ENCODE results near the gene CATSPERZ. TPM values are rescaled to one million over a fixed set of nuclear protein-coding genes. Genes with fewer than 3 reads are reported as not detected.
"Not testable (repeated sequence)": the region's sequence is repeated elsewhere in the genome, so short reads cannot be mapped to it uniquely, and the experiment has no call there.

Gene CATSPERZ
- total and polyA plus RNA-seq, 2 donors (not counting 3 experiments of a cell fraction or from before 2014, with no cell fraction given): 0.11 TPM; not detected in 1

DNA sequence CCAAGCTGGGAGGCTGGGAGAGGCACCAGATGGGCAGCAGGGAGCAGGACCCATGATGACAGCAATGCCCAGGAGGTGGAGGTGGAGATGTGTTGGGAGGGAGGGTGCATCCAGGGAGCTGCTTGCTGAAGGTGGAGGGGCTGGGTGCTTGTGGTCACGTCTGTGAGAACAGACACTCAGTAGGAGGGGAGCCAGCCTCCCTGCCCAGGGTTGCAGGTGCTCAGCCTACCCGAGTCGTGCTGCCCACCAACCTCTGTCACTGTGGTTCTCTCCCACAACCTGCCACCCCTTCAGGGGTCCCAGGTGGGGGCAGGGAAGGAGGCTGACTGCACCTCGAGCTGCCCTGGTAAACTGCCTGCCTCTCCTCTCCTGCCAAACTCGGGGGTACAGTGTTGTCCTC lies 23.2 kb downstream of the CATSPERZ start:
- FAIRE-seq (no peak), DNase-seq (ENCODE audit: low read depth, low spot score) (no peak)
- H3K36me3 ChIP-seq (ENCODE audit: control insufficient read depth in 2 of 2, extremely low read depth in 1 of 2, insufficient read depth in 2 of 2, low read length in 2 of 2): peaks cover 0 to 11% of the 10 kb centered on the region in 2 experiments
- no peaks in the 10 kb centered on the region for H4K20me1 ChIP-seq (replicated peaks; ENCODE audit: control insufficient read depth, extremely low read depth, insufficient read depth, low read length)
- no peaks in the 10 kb centered on the region for H3K9me3 ChIP-seq (replicated peaks; ENCODE audit: control insufficient read depth, insufficient read depth, low read length)
- H3K79me2 ChIP-seq (ENCODE audit: control insufficient read depth, insufficient read depth, low read length): peaks cover 2% of the 10 kb centered on the region
- H2AFZ ChIP-seq (ENCODE audit: low read depth, low read length): no peak overlapping the region
- peaks cover 6% of the 10 kb centered on the region for H3K4me1 ChIP-seq (ENCODE audit: control insufficient read depth, extremely low read depth, insufficient read depth, low read length)
- no peak overlapping the region for H3K27ac ChIP-seq (ENCODE audit: insufficient read depth, low read depth, low read length)
- CTCF ChIA-PET: interaction anchor here (2.9 to 3.4 kb wide), 2 partner anchors 9 to 19 kb away, joined by 14 to 19 read pairs; no protein-coding TSS in a partner anchor
- dilution Hi-C loops (cut with MboI; ENCODE audit: extremely low pct_ligation_motif_present, low sequenced_read_pairs) (no loop called here), intact Hi-C loops (cut with micrococcal nuclease) (no loop called here)
- H3K4me2 ChIP-seq (ENCODE audit: insufficient read depth, low read length): no peak overlapping the region
- POLR2A ChIA-PET: no interaction called here
- no peaks in the 10 kb centered on the region for H3K27me3 ChIP-seq (ENCODE audit: control insufficient read depth in 2 of 2, insufficient read depth in 2 of 2, low read length in 2 of 2)
- H3K9me1 ChIP-seq (replicated peaks; ENCODE audit: control insufficient read depth, extremely low read depth, insufficient read depth, low read length): no peaks in the 10 kb centered on the region
- no peak overlapping the region for H3K4me3 ChIP-seq (replicated peaks in 1 of 3; ENCODE audit: insufficient read depth in 1 of 3, low read depth in 1 of 3, low read length in 3 of 3)
- H3K9ac ChIP-seq (replicated peaks; ENCODE audit: extremely low read depth, insufficient read depth, low read length): no peak overlapping the region
- TF ChIP-seq MYC (IDR thresholded peaks at IDR 0.05; ENCODE audit: low read depth, low read length): no peak
- TF ChIP-seq JUN (IDR thresholded peaks at IDR 0.05; ENCODE audit: borderline replicate concordance, insufficient read depth, insufficient read length, low read depth): no peak
- TF ChIP-seq, protein P1, sequence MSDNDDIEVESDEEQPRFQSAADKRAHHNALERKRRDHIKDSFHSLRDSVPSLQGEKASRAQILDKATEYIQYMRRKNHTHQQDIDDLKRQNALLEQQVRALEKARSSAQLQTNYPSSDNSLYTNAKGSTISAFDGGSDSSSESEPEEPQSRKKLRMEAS (IDR thresholded peaks at IDR 0.05; ENCODE audit: insufficient read depth, insufficient read length): no peak
- TF ChIP-seq, protein P2, sequence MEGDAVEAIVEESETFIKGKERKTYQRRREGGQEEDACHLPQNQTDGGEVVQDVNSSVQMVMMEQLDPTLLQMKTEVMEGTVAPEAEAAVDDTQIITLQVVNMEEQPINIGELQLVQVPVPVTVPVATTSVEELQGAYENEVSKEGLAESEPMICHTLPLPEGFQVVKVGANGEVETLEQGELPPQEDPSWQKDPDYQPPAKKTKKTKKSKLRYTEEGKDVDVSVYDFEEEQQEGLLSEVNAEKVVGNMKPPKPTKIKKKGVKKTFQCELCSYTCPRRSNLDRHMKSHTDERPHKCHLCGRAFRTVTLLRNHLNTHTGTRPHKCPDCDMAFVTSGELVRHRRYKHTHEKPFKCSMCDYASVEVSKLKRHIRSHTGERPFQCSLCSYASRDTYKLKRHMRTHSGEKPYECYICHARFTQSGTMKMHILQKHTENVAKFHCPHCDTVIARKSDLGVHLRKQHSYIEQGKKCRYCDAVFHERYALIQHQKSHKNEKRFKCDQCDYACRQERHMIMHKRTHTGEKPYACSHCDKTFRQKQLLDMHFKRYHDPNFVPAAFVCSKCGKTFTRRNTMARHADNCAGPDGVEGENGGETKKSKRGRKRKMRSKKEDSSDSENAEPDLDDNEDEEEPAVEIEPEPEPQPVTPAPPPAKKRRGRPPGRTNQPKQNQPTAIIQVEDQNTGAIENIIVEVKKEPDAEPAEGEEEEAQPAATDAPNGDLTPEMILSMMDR (IDR thresholded peaks at IDR 0.05; ENCODE audit: extremely low read depth in 1 of 2, insufficient read depth in 1 of 2, low read depth in 1 of 2, low read length in 2 of 2): no peak
- no TSS peak for BruUV-seq (replicated peaks)

- H3K27ac ChIP-seq (ENCODE audit: insufficient read depth, low read depth, low read length); H3K4me2 ChIP-seq (ENCODE audit: insufficient read depth, low read length); H2AFZ ChIP-seq (ENCODE audit: low read depth, low read length); H3K4me1 ChIP-seq (ENCODE audit: control insufficient read depth, extremely low read depth, insufficient read depth, low read length); H3K9me1 ChIP-seq (replicated peaks; ENCODE audit: control insufficient read depth, extremely low read depth, insufficient read depth, low read length); dilution Hi-C loops (cut with MboI; ENCODE audit: extremely low pct_ligation_motif_present, low sequenced_read_pairs); H3K79me2 ChIP-seq (ENCODE audit: control insufficient read depth, insufficient read depth, low read length); POLR2A ChIA-PET; FAIRE-seq; H3K9me3 ChIP-seq (replicated peaks; ENCODE audit: control insufficient read depth, insufficient read depth, low read length); DNase-seq (ENCODE audit: low read depth, low spot score); BruUV-seq (replicated peaks); H3K9ac ChIP-seq (replicated peaks; ENCODE audit: extremely low read depth, insufficient read depth, low read length); H3K27me3 ChIP-seq (ENCODE audit: control insufficient read depth in 2 of 2, insufficient read depth in 2 of 2, low read length in 2 of 2); H3K4me3 ChIP-seq (replicated peaks in 1 of 3; ENCODE audit: insufficient read depth in 1 of 3, low read depth in 1 of 3, low read length in 3 of 3); H4K20me1 ChIP-seq (replicated peaks; ENCODE audit: control insufficient read depth, extremely low read depth, insufficient read depth, low read length); intact Hi-C loops (cut with micrococcal nuclease): not testable (repeated sequence)
- CTCF ChIA-PET: interaction anchor here (1.3 to 3.4 kb wide), 4 partner anchors 8 to 32 kb away, joined by 4 to 19 read pairs (median 13); partner anchors contain the start of gene CATSPERZ
- H3K36me3 ChIP-seq (ENCODE audit: control insufficient read depth in 2 of 2, extremely low read depth in 1 of 2, insufficient read depth in 2 of 2, low read length in 2 of 2): peaks cover 0 to 11% of the 10 kb centered on the region in 2 experiments
Observed at GRCh38 chr11:64323984-64324383, 23.8 kb downstream of the CATSPERZ start.

All from endothelial cell of umbilical vein (primary cell).